HK-2 (cell line): ENCODE measurements around the gene CORO1C.
A peak's percentile ranks its signal among the peaks of the same experiment; 100 is the strongest.

Experiments used
- DNase-seq: peaks from one replicate; pipeline ENCODE4 v3.0.0-alpha.2; 2018; ENCODE audit not compliant: unreplicated experiment

Gene CORO1C

DNA sequence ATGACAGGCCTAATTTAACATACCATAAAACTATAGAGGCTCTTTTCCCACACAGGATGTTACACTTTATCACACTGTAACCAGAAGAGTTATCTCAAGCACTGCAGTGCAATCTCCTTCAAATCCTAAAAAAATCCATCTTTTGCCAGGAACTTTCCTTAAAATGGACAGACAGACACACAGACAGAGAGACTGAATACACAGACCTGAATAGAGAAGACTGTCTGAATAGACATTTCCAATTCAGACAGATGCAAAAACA, 6.5 kb downstream of the CORO1C start:
- DNase-seq, result no peak

DNA sequence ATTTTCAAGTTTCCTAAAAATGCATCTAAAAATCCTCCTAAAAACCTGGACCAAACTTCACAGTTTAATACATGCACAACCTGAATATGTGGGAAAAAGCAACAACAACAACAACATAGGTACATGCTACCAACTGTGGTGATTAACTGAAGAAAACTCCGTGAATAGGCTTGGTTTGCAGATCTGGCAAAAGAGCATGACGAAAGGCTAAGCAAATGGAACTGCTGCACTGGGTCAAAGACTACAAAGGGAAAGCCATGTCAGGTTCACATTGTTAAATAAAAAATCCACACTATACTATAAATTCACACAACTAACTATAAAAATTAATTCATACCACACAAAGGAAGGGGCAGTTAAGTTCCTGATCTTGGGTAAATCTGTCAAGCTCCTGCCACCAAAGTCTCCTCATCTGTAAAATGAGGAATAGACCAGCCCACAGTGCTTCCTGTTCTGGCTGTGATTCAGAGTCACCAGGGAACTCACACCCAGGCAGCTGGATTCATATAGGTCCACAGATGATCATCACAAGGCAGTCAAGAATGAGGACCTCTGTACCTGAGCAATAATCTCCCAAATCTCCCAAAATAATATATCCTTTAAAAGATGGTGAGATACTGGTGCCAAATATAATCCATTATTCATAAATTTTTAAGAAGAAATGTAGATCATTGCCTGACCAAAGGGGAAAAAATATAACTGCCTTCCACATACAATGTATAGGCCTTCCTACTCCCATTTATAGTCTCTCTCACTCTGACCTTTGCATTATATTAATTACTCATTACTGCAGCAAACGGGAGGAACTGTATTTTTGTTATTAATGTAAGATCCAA, 7.0 kb downstream of the CORO1C start:
- peak; percentile 51 for DNase-seq

- peak; percentile 45 for DNase-seq
Observed at GRCh38 chr12:108722992-108723766, 8.1 kb downstream of the CORO1C start.

DNA sequence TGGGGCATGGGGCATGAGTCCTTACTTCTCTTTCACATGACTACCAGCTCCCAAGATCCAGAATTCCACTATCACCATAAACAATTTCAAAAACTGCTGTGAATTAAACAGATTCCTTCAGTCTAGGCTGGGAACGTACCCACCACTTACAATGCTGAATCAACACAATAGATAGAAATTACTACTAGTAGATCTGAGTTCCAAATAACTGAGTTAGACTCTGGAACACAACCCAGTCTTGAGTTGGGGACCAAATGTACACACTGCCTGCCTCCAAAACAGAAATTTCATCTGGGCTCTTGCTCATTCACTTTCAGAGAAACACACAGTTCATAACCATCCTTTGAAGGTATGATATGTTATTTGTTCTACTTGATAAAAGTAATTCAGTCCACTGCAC, 8.9 kb downstream of the CORO1C start:
- no peak for DNase-seq

DNA sequence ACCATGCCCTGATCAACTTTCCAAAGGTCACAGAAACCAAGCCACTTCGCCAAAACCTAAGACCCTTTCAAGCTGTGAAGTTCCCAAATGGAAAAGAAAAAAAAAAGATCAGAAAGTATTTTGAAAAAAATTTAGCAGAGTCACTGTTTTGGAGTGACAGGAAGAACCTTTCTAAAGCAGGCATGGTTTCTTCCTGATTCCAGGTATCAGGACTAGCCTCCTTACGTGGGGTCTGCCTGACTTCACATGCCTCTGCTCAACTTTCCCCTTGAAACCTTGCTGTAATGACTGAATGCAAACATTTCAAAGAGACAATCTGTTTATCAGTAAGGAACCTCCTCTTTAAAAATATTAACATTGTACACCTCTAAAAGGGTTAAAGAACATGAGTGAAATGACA, 9.5 kb downstream of the CORO1C start:
- DNase-seq, result no peak

DNA sequence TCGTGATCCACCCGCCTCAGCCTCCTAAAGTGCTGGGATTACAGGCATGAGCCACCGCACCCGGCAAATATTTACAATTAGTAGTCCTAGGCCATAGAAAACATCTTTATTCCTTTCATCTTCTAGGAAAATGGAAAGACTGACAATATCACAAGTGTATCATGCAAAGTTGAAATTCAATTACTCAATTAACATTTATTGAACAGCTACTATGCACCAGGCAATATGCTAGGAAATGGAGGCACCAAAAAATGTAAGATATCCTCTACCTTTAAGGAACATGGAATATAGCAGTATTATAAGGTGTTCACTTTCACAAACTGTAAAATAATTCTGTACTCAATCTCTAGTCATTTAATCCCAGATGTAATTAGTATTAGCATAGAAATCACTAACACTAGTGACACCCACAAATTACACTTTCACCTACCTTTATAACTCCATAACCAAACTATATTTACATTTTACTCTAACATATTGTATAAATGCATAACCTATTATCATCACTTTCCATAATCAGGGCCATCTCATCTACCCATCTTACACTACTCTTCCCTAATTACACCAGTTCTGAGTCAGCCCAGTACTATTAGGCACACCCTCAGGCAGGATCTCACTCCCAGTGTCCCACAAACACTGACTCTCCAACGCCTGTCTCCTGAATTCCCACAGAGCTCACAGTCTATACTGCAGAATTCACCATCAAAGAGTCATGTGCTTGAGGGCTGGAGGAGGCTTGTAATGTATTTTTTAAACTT, 10.4 kb downstream of the CORO1C start:
- DNase-seq, result no peak

- no peak for DNase-seq
Observed at GRCh38 chr12:108717243-108717642, 14.1 kb downstream of the CORO1C start.

GRCh38 chr12:108714866-108715265, 16.5 kb downstream of the CORO1C start:
- DNase-seq, result no peak

DNA sequence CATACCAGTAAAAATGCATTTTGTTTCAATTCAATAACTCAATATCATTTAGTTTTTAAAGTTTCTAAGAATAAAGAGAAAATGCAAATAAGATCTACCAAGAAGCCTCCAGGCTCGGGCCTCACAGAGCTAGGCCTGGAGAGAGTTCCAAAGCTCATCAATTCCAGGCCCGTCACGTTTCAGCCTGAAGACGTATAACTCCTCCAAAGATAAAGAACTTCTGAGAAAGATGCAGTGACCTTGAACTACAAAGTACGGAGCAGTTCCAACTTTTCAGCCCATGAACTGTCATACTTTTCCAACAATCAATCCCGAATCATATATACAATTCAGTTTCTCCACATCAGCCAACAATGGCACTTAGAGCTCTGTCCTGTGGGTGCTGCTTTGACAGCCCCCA, 17.8 kb downstream of the CORO1C start:
- no peak for DNase-seq

GRCh38 chr12:108712925-108713203, 18.5 kb downstream of the CORO1C start:
- no peak for DNase-seq

DNA sequence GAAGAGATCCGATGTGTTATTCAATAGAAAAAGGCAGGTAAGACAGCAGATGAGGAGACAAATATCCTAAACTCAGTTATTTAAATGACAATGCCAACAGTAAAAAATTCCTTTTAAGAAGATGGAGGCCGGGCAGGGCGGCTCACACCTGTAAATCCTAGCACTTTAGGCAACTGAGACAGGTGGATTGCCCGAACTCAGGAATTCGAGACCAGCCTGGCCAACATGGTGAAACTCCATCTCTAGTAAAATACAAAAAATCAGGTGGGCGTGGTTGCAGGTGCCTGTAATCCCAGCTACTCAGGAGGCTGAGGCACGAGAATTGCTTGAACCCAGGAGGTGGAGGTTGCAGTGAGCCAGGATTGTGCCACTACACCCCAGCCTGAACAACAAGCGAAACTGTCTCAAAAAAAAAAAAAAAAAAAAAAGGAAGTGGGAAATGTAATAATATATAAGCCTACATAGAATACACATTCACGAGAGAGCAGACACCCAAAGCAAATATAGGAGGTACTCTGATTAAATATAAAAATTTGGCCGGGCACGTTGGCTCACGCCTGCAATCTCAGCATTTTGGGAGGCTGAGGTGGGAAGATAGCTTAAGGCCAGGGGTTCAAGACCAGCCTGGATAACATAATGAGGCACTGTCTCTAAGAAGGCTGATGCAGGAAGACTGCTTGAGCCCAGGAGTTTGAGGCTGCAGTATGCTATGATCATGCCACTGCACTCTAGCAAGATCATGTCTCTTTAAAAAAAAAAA, 19.0 kb downstream of the CORO1C start:
- DNase-seq, result no peak

GRCh38 chr12:108711489-108712164, 19.7 kb downstream of the CORO1C start:
- DNase-seq, result peak; percentile 52

GRCh38 chr12:108709697-108710096, 21.6 kb downstream of the CORO1C start:
- DNase-seq, result no peak

- DNase-seq, result no peak
Observed at GRCh38 chr12:108704527-108704926, 26.8 kb downstream of the CORO1C start.

DNA sequence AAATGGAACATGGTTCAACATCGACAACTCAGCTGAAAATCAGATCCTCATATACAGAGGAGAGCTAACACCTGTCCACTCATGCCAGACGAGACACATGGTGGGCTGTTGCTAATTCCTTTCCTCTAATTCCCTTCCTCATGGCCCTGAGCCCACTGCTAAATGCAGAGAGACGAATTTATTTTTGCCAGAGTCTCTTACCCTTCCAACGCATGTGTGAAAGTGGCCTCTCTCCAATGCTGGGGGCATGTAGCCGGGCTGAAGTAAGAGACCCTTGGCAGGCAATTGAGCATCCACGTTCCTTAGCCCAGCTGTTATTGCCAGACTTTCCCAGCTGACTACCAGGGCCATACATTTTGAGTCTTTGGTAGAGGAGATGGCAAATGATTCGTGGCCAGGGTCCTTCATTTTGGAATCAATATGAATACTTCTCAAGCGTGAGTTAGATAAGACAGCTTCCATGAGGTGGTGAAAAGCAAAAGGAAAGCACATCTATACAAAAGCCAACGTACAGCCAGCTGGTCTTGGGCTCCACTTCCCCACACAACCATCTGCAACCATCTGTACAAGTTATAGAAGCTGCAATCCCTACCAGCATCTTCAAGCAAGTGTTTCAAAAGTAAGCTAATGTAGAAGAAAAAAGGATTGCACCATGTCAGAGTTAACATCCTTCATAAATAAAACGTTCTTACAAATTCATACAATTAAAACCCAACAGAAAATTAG, 28.6 kb downstream of the CORO1C start:
- DNase-seq, result no peak

DNA sequence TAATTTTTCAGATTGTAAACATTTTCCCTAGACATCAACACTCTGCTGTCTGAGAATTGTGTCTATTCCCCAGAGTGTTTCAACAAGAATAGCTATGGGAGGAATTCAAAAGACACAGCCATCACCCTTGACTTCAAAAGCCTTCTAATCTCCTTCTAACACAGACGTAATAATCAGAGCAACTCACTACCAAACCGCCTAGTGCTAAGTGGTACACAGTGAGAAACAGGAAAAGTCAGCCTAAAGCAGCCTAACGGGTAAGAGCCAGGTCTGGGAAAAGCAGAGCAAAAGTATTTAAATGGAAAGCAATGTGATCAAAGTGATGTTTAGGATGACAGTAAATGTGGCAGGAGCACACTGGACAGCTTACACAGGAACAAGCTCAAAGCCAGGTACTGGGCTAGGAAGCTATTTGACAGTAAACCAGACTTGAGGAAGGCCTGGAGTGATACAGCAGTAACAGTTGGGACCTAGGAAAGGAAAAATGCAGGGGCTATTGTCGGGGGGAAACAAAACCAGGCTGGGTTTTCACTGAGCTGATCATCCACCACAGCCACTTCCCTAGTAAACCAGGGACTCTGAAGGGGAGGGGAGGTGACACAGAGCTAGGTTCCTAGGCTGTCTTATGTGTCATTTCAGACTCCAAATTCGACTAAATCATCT, 29.4 kb downstream of the CORO1C start:
- no peak for DNase-seq

DNA sequence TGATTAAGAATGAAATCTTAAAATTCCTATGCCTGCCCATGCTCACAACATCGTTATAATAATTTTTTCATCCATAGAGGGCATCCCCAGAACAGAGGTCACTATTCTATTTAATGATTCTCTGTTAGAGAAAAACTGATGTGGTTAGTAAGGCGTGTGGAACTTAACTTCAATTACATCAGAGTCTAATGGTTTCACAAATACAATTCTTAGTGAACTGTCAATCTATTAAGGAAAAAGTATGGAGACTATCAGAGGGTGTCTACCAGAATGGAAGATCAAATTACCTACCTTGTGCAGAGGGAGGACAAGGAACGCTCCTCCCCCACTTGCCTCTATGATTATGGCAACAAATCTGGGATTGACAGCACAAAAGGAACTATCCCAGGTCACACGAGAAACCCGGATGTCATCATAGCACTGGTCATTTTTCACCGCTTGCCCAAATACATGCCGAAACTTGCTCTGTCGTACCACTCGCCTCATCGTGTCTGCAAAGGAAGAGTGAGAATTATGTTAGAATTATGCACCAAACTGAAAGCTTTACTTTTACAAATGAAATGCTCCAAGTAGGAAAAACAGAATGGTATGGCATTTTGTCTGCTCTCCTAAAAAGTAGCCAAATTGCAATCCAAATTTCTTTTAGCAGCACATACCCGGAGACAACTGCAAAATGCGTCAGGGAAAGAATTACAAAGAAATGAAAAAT, 30.3 kb downstream of the CORO1C start:
- no peak for DNase-seq

- DNase-seq, result no peak
Observed at GRCh38 chr12:108699955-108700563, 31.3 kb downstream of the CORO1C start.

DNA sequence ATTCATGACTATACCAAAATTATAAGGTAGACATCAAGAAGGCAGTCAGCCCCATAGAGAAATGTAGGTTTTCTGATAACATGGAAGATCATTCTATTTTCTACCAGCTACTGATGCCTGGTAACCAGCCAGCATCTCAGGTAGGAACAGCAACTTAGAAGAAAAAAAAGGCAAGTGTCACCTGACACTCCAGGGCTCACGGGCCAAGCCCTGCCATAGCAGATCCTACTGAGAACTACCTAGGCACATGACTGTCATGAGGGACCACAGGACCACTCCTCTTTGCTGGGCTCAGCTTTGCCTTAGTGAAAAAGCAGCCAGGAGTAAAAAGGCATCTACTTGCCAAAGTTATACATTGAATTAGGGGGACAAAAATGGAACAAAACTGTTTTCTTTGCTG, 33.4 kb downstream of the CORO1C start:
- DNase-seq, result no peak

DNA sequence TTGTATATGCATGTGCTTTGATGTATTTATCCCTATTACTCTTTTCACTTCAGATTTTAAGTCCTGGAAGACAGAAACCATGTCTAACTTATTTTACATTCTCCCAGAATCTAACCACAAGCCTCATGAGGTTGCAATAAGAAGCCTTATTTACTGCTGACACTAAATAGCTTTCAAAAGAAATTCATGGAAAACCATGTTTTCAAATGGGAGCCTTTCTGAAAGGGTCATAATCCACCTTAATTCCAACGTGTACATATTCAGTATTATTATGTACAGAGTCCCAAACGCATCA, 34.4 kb downstream of the CORO1C start:
- no peak for DNase-seq
